Fibroblast of lung (primary cell): ENCODE results near the gene DUS3L.

ENCODE experiments used
- EZH2 ChIP-seq: IDR thresholded peaks from 2 replicates; pipeline ENCODE4 v1.5.1; 2012; ENCODE audit warnings: low read length, control low read depth, mild to moderate bottlenecking; ENCODE audit errors: missing control alignments
- TF ChIP-seq, protein P1 (sequence below), 2 donors: IDR thresholded peaks in 1 of 2; conservative IDR thresholded peaks in 1 of 2; 1 replicate in 1 of 2; 2 replicates in 1 of 2; pipeline ENCODE4 v1.5.1; 2011 to 2012; ENCODE audit warnings: low read length in 2 of 2, control low read depth in 1 of 2, inconsistent platforms in 1 of 2, low read depth in 1 of 2, mild to moderate bottlenecking in 1 of 2

DNA sequence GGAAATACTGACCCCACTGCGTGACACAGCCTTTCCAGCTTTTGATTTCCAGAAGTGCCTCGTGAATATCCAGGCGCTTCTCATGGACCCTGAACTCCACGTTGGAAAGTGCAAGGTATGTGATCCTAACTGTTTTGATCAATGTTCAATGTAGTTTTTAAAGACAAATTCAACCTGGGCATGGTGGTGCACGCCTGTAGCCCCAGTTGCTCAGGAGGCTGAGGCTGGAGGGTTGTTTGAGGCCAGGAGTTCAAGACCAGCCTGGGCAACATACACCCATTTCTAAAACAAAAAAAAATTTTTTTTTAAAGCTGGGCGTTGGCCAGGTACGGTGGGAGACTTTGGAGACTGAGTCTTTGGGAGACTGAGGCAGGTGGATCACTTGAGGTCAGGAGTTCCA lies 39.3 kb downstream of the DUS3L start:
- no peak for TF ChIP-seq EZH2
- TF ChIP-seq, protein P1, sequence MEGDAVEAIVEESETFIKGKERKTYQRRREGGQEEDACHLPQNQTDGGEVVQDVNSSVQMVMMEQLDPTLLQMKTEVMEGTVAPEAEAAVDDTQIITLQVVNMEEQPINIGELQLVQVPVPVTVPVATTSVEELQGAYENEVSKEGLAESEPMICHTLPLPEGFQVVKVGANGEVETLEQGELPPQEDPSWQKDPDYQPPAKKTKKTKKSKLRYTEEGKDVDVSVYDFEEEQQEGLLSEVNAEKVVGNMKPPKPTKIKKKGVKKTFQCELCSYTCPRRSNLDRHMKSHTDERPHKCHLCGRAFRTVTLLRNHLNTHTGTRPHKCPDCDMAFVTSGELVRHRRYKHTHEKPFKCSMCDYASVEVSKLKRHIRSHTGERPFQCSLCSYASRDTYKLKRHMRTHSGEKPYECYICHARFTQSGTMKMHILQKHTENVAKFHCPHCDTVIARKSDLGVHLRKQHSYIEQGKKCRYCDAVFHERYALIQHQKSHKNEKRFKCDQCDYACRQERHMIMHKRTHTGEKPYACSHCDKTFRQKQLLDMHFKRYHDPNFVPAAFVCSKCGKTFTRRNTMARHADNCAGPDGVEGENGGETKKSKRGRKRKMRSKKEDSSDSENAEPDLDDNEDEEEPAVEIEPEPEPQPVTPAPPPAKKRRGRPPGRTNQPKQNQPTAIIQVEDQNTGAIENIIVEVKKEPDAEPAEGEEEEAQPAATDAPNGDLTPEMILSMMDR (conservative IDR thresholded peaks at IDR 0.05 in 1 of 2, IDR thresholded peaks at IDR 0.05 in 1 of 2; ENCODE audit: low read depth in 1 of 2, low read length in 2 of 2), result no peak
